HepG2 (cell line): ENCODE results near the gene OTUB2. TPM values are rescaled to one million over a fixed set of nuclear protein-coding genes. Genes with fewer than 3 reads are reported as not detected.

Experiments used
- ARID2 ChIP-seq: sonication (generic); formaldehyde crosslinking; IDR thresholded peaks from 2 replicates; pipeline ENCODE4 v1.8.1; 2022; ENCODE audit warnings: mild to moderate bottlenecking, missing genetic modification reagents, borderline replicate concordance
- CENPT ChIP-seq: sonication (generic); formaldehyde crosslinking; IDR thresholded peaks from 2 replicates; pipeline ENCODE4 v1.8.0; 2022; ENCODE audit warnings: low read depth, mild to moderate bottlenecking, moderate library complexity, missing genetic modification reagents
- NFATC3 ChIP-seq: sonication (generic); formaldehyde crosslinking; IDR thresholded peaks from 2 replicates; pipeline ENCODE4 v1.5.1; 2020; ENCODE audit warnings: mild to moderate bottlenecking, missing genetic modification reagents
- NR2F6 ChIP-seq, 2 experiments: IDR thresholded peaks; 2 replicates each; pipeline ENCODE4 v1.6.1; 2016; ENCODE audit warnings: antibody characterized with exemption in 1 of 2, mild to moderate bottlenecking in 1 of 2
- PRDM4 ChIP-seq: sonication (generic); formaldehyde crosslinking; IDR thresholded peaks from 2 replicates; pipeline ENCODE4 v1.9.0; 2021; ENCODE audit warnings: missing genetic modification reagents, borderline replicate concordance
- SOX13 ChIP-seq, 3 experiments: fragments of 450-650 bp in 1 of 3; sonication (generic) in 1 of 3; formaldehyde crosslinking in 1 of 3; IDR thresholded peaks in 2 of 3; conservative IDR thresholded peaks in 1 of 3; 2 replicates each; pipeline versions ENCODE4 v1.5.0 to v1.6.1; 2016 to 2020; ENCODE audit warnings: antibody characterized with exemption in 1 of 3, mild to moderate bottlenecking in 1 of 3, missing compliant biosample characterization in 1 of 3, missing genetic modification reagents in 1 of 3, moderate library complexity in 1 of 3
- TEF ChIP-seq: sonication (generic); formaldehyde crosslinking; IDR thresholded peaks from 2 replicates; pipeline ENCODE4 v1.5.0; 2020; ENCODE audit warnings: missing genetic modification reagents
- TGIF2 ChIP-seq: IDR thresholded peaks from 2 replicates; pipeline ENCODE4 v1.6.1; 2016; ENCODE audit warnings: control low read depth, missing compliant biosample characterization
- ZMYM4 ChIP-seq: sonication (generic); formaldehyde crosslinking; IDR thresholded peaks from 2 replicates; pipeline ENCODE4 v1.8.1; 2023; ENCODE audit warnings: mild to moderate bottlenecking, missing genetic modification reagents
- ZSCAN31 ChIP-seq: sonication (generic); formaldehyde crosslinking; IDR thresholded peaks from 2 replicates; pipeline ENCODE4 v1.5.0; 2020; ENCODE audit warnings: low read depth, mild to moderate bottlenecking, missing genetic modification reagents
- polyA plus RNA-seq, 8 experiments: library from polyadenylated mRNA; depleted of rRNA in 3 of 8; stranded (reverse) in 7 of 8; unstranded in 1 of 8; fragments of >200 nt; fragmentation: Illumina TruSeq in 4 of 8; extraction: Trizol in 4 of 8; gene quantifications; 2 replicates each; pipeline versions ENCODE4 v1.2.1 to v1.2.3, GENCODE V29; 2011 to 2016; ENCODE audit warnings: low read depth in 4 of 8, missing spikeins in 1 of 8, mixed read lengths in 1 of 8; ENCODE audit not compliant: insufficient read depth in 1 of 8
- total RNA-seq, 5 experiments: library from RNA; depleted of rRNA; stranded (reverse); fragments of >200 nt; fragmentation: Illumina TruSeq; extraction: Trizol; gene quantifications; 2 replicates each; pipeline ENCODE4 v1.2.3, GENCODE V29; 2016; ENCODE audit warnings: low read depth in 1 of 5
- TF ChIP-seq, protein P1 (sequence below): sonication (generic); formaldehyde crosslinking; IDR thresholded peaks from 2 replicates; pipeline ENCODE4 v1.9.0; 2022; ENCODE audit warnings: missing genetic modification reagents, mild to moderate bottlenecking, borderline replicate concordance
- TF ChIP-seq, protein P2 (sequence below): sonication (generic); formaldehyde crosslinking; IDR thresholded peaks from 2 replicates; pipeline ENCODE4 v1.8.0; 2022; ENCODE audit warnings: low read depth, missing genetic modification reagents
- TF ChIP-seq, protein P3 (sequence below): sonication (generic); formaldehyde crosslinking; IDR thresholded peaks from 2 replicates; pipeline ENCODE4 v1.8.1; 2022; ENCODE audit warnings: low read depth, mild to moderate bottlenecking, missing genetic modification reagents
- TF ChIP-seq, protein P4 (sequence below): sonication (generic); formaldehyde crosslinking; IDR thresholded peaks from 2 replicates; pipeline ENCODE4; 2020; ENCODE audit warnings: missing genetic modification reagents, mild to moderate bottlenecking, borderline replicate concordance

OTUB2 gene
- total and polyA plus RNA-seq, 2 of the 13 experiments (the other 11 are each of a cell fraction or from before 2014, with no cell fraction given): 2.2 to 2.4 TPM

DNA sequence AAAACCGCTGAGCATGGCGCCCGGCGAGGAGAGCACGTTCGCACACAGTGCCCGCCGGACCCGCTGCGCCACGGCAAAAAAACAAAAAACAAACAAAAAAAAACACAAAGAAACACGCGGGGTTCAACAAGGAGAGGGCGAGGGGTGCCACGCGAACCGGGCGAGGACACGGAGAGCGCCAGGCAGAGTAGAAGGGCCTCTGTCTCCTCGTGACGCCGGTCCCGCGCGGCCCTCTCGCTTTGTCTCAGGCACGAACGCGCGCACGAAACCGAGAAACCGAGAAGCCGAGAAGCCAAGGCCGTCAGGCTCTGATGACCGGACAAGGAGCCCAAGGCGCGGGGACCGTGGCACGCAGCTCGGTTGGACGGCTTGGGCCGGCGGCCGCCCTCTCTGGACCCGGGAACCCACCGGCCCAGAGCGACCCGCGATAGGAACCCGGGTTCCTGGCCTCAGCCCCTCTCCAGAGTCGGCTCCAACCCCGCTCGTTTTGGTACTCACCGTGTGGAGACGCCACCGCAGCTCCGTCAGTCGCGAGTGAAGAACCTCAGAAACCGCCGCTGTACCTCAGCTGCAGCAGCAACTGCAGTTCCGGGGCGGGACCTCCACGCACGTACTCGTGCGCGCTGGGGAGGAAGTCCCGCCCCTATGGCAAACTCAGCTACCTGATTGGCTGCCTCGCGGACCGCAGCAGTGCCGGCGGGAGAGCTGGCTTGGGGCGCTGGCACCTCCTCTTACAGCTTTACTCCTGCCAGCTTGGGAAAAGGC is 54.7 kb downstream of the OTUB2 start, which contains the start of the genes DDX24 and IFI27L1 (continued):
- TF ChIP-seq, protein P1, sequence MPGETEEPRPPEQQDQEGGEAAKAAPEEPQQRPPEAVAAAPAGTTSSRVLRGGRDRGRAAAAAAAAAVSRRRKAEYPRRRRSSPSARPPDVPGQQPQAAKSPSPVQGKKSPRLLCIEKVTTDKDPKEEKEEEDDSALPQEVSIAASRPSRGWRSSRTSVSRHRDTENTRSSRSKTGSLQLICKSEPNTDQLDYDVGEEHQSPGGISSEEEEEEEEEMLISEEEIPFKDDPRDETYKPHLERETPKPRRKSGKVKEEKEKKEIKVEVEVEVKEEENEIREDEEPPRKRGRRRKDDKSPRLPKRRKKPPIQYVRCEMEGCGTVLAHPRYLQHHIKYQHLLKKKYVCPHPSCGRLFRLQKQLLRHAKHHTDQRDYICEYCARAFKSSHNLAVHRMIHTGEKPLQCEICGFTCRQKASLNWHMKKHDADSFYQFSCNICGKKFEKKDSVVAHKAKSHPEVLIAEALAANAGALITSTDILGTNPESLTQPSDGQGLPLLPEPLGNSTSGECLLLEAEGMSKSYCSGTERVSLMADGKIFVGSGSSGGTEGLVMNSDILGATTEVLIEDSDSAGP (CRISPR knock-in tag): peak; percentile 87
- TF ChIP-seq TGIF2 (CRISPR knock-in tag) (peak; percentile 40; the same call in 1 of the 2 replicates), SOX13 (IDR thresholded peaks at IDR 0.05) (no peak), SOX13 (CRISPR knock-in tag; conservative IDR thresholded peaks at IDR 0.05 in 1 of 2, IDR thresholded peaks at IDR 0.05 in 1 of 2) (no peak), ZMYM4 (CRISPR knock-in tag) (peak; percentile 60; the same call in 1 of the 2 replicates), ARID2 (CRISPR knock-in tag) (peak; percentile 94; the same call in 1 of the 2 replicates), CENPT (CRISPR knock-in tag) (no peak), TEF (CRISPR knock-in tag) (peak; percentile 6; the same call in 1 of the 2 replicates), PRDM4 (no peak), ZSCAN31 (CRISPR knock-in tag) (peak; percentile 76; the same call in 1 of the 2 replicates), NR2F6 (IDR thresholded peaks at IDR 0.05) (no peak), NR2F6 (CRISPR knock-in tag; IDR thresholded peaks at IDR 0.05) (no peak), NFATC3 (0 out of 2 replicates have a peak, but pooled peaks have one; percentile 56)
- TF ChIP-seq, protein P2, sequence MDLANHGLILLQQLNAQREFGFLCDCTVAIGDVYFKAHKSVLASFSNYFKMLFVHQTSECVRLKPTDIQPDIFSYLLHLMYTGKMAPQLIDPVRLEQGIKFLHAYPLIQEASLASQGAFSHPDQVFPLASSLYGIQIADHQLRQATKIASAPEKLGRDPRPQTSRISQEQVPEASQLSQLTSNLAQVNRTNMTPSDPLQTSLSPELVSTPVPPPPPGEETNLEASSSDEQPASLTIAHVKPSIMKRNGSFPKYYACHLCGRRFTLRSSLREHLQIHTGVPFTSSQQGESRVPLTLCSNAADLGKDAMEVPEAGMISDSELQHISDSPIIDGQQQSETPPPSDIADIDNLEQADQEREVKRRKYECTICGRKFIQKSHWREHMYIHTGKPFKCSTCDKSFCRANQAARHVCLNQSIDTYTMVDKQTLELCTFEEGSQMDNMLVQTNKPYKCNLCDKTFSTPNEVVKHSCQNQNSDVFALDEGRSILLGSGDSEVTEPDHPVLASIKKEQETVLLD (CRISPR knock-in tag): no peak
- TF ChIP-seq, protein P3, sequence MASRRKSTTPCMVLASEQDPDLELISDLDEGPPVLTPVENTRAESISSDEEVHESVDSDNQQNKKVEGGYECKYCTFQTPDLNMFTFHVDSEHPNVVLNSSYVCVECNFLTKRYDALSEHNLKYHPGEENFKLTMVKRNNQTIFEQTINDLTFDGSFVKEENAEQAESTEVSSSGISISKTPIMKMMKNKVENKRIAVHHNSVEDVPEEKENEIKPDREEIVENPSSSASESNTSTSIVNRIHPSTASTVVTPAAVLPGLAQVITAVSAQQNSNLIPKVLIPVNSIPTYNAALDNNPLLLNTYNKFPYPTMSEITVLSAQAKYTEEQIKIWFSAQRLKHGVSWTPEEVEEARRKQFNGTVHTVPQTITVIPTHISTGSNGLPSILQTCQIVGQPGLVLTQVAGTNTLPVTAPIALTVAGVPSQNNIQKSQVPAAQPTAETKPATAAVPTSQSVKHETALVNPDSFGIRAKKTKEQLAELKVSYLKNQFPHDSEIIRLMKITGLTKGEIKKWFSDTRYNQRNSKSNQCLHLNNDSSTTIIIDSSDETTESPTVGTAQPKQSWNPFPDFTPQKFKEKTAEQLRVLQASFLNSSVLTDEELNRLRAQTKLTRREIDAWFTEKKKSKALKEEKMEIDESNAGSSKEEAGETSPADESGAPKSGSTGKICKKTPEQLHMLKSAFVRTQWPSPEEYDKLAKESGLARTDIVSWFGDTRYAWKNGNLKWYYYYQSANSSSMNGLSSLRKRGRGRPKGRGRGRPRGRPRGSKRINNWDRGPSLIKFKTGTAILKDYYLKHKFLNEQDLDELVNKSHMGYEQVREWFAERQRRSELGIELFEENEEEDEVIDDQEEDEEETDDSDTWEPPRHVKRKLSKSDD: 0 out of 2 replicates have a peak, but pooled peaks have one; percentile 18
- TF ChIP-seq, protein P4, sequence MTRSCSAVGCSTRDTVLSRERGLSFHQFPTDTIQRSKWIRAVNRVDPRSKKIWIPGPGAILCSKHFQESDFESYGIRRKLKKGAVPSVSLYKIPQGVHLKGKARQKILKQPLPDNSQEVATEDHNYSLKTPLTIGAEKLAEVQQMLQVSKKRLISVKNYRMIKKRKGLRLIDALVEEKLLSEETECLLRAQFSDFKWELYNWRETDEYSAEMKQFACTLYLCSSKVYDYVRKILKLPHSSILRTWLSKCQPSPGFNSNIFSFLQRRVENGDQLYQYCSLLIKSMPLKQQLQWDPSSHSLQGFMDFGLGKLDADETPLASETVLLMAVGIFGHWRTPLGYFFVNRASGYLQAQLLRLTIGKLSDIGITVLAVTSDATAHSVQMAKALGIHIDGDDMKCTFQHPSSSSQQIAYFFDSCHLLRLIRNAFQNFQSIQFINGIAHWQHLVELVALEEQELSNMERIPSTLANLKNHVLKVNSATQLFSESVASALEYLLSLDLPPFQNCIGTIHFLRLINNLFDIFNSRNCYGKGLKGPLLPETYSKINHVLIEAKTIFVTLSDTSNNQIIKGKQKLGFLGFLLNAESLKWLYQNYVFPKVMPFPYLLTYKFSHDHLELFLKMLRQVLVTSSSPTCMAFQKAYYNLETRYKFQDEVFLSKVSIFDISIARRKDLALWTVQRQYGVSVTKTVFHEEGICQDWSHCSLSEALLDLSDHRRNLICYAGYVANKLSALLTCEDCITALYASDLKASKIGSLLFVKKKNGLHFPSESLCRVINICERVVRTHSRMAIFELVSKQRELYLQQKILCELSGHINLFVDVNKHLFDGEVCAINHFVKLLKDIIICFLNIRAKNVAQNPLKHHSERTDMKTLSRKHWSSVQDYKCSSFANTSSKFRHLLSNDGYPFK (CRISPR knock-in tag): peak; percentile 56; the same call in 1 of the 2 replicates
